Bronchial epithelial cell (primary cell): ENCODE data around the gene UEVLD. TPM values are rescaled to one million over a fixed set of nuclear protein-coding genes. Genes with fewer than 3 reads are reported as not detected.

Experiments used
- DNase-seq: peaks from one replicate; pipeline ENCODE4 v3.0.0-alpha.2; 2010; ENCODE audit warnings: low read depth
- FAIRE-seq: peaks from 2 replicates; lab custom pipeline; 2011; peaks lifted over from hg19 to GRCh38; lab: Jason Lieb, UNC
- H3K27me3 ChIP-seq: 2 replicates; pipeline ENCODE4 v1.5.1; 2011; ENCODE audit warnings: low read length; ENCODE audit not compliant: control insufficient read depth, insufficient read depth
- H3K36me3 ChIP-seq: 2 replicates; pipeline ENCODE4 v1.5.1; 2011; ENCODE audit warnings: low read length; ENCODE audit not compliant: control insufficient read depth, insufficient read depth
- H3K4me3 ChIP-seq: 2 replicates; pipeline ENCODE4 v1.5.1; 2011; ENCODE audit warnings: mild to moderate bottlenecking, low read depth, low read length, control low read depth
- total RNA-seq: library from RNA; depleted of rRNA; stranded (reverse); fragments of >200 nt; gene quantifications from 2 replicates; pipeline ENCODE4 v1.2.1, GENCODE V29; 2014
- TF ChIP-seq, protein P1 (sequence below): IDR thresholded peaks from 2 replicates; pipeline ENCODE4 v1.5.1; 2011; ENCODE audit warnings: mild to moderate bottlenecking, moderate library complexity, low read length, control low read depth, inconsistent platforms; ENCODE audit not compliant: insufficient read depth, severe bottlenecking

The UEVLD gene
- 22.9 and 23.6 TPM in 2 replicates for total RNA-seq

DNA sequence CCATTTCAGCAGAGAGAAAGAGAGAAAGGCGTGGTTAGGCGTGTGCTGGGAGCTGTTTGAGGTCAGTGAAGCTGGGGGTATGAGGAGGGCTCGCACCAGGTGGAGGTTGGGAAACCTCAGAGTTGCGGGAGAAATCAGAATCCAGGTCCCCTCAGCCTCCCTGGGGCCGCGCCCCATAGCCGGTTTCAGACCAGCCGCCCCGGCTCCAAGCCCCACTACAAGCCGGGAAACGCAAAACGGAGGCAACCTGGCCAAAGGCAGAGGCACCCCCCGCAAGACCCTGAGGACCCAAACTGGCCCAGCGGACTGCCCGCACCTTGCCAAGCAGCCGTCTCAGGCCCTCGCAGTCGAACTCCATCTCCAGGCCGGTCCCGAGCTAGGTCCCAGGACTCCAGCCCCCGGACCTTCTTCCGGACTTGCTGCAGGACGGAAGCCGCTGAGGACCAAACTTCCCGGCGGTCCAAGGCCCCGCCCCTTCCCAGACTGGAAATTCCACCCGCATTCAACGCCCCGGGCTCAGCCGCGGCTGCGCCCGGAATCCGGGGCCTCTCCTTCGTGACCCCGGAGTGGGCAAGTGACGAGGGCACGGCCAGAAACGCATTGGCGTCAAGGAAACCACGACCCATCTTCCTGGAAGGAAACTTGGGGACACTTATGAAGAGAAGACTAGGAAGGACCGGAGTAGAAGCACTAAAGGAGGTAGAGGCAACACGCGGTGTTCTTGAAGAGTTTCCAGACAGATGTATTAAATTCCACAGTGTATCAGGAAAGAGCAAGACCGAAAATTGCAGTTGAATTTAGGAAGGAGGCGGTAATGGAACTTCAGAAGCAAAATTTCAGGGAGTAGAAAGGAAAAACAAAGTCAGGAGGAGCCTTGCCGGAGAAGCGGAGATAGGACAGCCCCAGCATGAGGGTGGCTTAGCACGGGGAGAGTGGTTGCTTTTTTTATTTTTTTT lies at the start of gene UEVLD:
UEVLD (minus strand) TSS at position 438 of the 956 bp plus-strand sequence; CDS start at position 358, 80 bp downstream.
- FAIRE-seq (no peak), DNase-seq (peak; percentile 75)

DNA sequence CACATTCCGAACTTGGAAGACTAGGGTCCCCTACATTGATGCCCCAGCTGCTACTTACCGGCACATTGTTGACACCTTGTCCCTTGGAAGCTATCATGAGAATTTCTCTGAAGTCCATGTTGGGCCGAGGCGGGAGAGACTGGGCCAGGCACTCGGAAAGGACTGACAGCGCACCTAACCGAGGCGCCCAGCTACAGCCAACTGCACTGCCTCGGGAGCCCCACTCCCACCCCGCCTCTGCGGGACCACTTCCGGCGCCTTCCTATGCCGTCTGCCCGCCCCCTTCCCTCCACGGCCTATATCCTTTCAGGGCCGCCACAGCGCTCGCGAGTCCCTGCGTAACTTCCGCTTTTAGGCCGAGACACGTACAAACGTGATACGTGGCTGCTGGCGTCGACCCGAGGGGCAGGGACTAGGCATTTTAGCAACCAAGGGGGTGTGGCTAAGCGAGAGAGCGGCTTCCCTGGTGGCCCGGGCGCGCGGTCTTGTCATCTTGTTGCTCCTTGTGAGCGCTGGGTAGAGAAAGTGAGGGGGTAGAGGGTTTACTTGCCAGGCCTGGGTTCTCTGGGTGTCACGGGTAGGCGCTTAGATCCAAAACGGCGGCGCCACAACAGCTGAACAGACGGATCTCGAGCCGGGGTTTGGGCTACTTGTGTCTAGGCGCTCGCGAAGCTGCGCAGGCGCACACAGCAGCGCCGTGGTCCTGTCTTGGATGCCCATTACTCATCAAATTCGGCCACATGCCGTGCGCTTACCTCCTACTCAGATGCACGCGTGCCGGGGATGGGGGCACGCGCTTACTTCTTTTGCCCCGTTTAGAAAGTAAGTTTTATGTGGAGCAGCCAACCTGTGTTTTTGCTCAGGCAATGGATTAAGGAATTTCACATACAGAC lies 45.9 kb upstream of the UEVLD start, which contains the start of gene SPTY2D1:
SPTY2D1 (minus strand) TSS at position 203 of the 893 bp plus-strand sequence; CDS start at position 118, 85 bp downstream.
- no peaks in the 10 kb centered on the region for H3K36me3 ChIP-seq
- TF ChIP-seq, protein P1, sequence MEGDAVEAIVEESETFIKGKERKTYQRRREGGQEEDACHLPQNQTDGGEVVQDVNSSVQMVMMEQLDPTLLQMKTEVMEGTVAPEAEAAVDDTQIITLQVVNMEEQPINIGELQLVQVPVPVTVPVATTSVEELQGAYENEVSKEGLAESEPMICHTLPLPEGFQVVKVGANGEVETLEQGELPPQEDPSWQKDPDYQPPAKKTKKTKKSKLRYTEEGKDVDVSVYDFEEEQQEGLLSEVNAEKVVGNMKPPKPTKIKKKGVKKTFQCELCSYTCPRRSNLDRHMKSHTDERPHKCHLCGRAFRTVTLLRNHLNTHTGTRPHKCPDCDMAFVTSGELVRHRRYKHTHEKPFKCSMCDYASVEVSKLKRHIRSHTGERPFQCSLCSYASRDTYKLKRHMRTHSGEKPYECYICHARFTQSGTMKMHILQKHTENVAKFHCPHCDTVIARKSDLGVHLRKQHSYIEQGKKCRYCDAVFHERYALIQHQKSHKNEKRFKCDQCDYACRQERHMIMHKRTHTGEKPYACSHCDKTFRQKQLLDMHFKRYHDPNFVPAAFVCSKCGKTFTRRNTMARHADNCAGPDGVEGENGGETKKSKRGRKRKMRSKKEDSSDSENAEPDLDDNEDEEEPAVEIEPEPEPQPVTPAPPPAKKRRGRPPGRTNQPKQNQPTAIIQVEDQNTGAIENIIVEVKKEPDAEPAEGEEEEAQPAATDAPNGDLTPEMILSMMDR = no peak
- FAIRE-seq = no peak

More for the DNA sequence above, at the start of gene UEVLD:
- peak within 1 kb of the TSS; percentile 96 for H3K4me3 ChIP-seq
- TF ChIP-seq, protein P1 = no peak
- H3K27me3 ChIP-seq = no peaks in the 10 kb centered on the region
- no peaks in the 10 kb centered on the region for H3K36me3 ChIP-seq

DNA sequence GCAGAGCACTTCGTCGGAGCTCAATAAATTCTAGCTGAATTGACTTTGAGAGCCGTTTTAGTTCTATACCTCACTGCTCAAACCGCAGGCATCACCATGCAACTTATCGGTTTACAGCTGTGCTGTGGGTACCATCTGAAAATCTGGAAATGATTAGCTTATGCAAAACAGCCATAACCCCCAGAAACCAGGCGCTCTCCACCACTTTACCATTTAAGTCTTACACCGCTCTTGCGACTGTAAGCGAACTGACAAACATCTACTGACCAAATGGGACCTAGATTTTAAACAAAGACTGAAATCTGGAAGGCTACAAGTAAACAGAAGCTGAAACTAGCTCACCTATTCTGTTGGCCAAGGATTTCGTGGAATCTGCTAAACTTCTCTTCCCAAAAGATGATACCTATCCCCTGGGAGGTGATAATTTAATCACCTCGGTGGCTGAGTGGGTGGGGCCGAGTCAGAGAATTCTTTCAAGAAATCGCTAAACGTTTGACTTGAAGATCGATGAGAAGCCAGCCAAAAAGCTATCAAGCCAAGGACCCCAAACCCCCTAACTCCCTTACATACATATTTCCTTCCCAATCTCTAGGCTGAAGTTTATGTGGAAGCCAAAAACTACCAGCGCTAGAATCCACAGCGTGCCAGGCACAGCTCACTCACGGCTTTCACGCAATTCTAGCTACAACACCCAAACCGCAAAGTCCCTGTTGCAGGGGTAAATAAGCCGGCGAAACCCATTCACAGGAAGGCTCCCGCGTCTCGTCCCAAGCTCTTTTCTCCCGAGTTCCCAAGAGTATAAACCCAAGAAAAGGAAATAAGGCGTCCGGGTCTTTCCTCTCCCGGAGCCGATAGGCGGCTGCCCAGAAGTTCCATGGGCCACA lies 45.0 kb upstream of the UEVLD start:
- TF ChIP-seq, protein P1 = no peak
- Histone ChIP-seq H3K4me3 (peak overlapping the region; percentile 90), H3K27me3 (no peaks in the 10 kb centered on the region), H3K36me3 (no peaks in the 10 kb centered on the region)
- FAIRE-seq = peak; percentile 66
- no peak for DNase-seq

More for the DNA sequence above, 45.9 kb upstream of the UEVLD start, which contains the start of gene SPTY2D1:
- Histone ChIP-seq H3K27me3 (no peaks in the 10 kb centered on the region), H3K4me3 (peak within 1 kb of the TSS; percentile 90)
- peak; percentile 97 for DNase-seq

DNA sequence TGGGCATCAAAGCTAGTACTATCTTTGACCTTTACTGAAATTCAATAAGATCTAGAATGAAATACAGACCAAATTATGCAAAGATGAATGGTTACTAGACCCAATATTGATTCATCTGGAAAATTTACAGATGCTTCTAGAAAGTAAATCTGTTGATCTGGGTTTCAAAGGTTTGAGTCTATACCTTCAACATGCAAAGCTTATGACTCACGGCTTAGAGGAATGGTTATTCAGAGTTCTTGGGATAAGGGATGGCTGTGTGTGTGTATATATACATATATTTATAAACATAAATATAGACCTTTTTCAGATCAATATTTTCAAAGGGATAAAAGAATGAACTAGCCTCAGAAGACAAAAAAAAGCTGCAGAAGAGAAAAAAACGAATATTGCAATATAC lies 44.3 kb upstream of the UEVLD start:
- Histone ChIP-seq H3K36me3 (no peaks in the 10 kb centered on the region), H3K4me3 (no peak overlapping the region), H3K27me3 (no peaks in the 10 kb centered on the region)
- DNase-seq = peak; percentile 10
- TF ChIP-seq, protein P1 = no peak
- FAIRE-seq = no peak

DNA sequence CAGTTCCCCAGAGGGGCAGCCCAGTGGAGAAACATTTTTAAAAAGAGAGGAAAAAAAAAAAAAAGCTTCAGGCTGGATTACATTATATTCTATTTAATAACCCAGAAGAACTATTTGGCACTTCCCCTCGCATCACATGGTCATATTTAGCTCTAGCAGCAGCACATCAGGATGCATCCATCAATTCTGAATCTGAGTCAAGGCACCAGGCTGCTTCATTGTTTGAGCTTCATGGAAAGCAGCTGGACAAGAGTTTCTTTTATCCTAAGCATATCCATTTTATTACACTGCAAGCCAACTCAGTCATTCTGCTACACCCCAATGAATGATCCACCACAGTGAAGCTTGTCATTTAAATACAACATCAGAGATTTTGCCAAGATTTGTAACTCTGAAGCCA lies 35.6 kb upstream of the UEVLD start:
- no peak for DNase-seq
- FAIRE-seq = no peak
- H3K4me3 ChIP-seq = no peak overlapping the region
- no peaks in the 10 kb centered on the region for H3K27me3 ChIP-seq
- no peaks in the 10 kb centered on the region for H3K36me3 ChIP-seq
- TF ChIP-seq, protein P1 = no peak
